22Rv1 (cell line): ENCODE data around the gene MYO5C.

ENCODE experiments used
- ZFX ChIP-seq: fragments of 450-650 bp; IDR thresholded peaks from 2 replicates; pipeline ENCODE4 v1.6.1; 2017; ENCODE audit warnings: antibody characterized with exemption, borderline replicate concordance
- TF ChIP-seq, protein P1 (sequence below): fragments of 450-650 bp; IDR thresholded peaks from 2 replicates; pipeline ENCODE4 v1.5.1; 2017; ENCODE audit warnings: mild to moderate bottlenecking

- TF ChIP-seq, protein P1, sequence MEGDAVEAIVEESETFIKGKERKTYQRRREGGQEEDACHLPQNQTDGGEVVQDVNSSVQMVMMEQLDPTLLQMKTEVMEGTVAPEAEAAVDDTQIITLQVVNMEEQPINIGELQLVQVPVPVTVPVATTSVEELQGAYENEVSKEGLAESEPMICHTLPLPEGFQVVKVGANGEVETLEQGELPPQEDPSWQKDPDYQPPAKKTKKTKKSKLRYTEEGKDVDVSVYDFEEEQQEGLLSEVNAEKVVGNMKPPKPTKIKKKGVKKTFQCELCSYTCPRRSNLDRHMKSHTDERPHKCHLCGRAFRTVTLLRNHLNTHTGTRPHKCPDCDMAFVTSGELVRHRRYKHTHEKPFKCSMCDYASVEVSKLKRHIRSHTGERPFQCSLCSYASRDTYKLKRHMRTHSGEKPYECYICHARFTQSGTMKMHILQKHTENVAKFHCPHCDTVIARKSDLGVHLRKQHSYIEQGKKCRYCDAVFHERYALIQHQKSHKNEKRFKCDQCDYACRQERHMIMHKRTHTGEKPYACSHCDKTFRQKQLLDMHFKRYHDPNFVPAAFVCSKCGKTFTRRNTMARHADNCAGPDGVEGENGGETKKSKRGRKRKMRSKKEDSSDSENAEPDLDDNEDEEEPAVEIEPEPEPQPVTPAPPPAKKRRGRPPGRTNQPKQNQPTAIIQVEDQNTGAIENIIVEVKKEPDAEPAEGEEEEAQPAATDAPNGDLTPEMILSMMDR: no peak
- TF ChIP-seq ZFX: no peak
These were observed 38.5 kb downstream of the MYO5C start for GRCh38 chr15:52256930-52257733.
